Esophagus (tissue), 2 donors: ENCODE data around the gene APEH. TPM values are rescaled to one million over a fixed set of nuclear protein-coding genes. Genes with fewer than 3 reads are reported as not detected.
"Not testable (repeated sequence)": the region's sequence is repeated elsewhere in the genome, so short reads cannot be mapped to it uniquely, and the experiment has no call there.

Experiments
- H3K27ac ChIP-seq, 2 donors: one replicate each; pipeline ENCODE4 v1.5.1; 2013; ENCODE audit warnings: low read depth in 2 of 2, mild to moderate bottlenecking in 2 of 2, inconsistent platforms in 1 of 2, low read length in 1 of 2, moderate library complexity in 1 of 2
- H3K27me3 ChIP-seq, 2 donors: one replicate each; pipeline ENCODE4 v1.6.1; 2013; ENCODE audit warnings: low read length in 2 of 2, control low read depth in 1 of 2, mild to moderate bottlenecking in 1 of 2; ENCODE audit not compliant: insufficient read depth in 2 of 2, control insufficient read depth in 1 of 2
- H3K36me3 ChIP-seq, 2 donors: one replicate each; pipeline ENCODE4 v1.6.1; 2013; ENCODE audit warnings: low read length in 1 of 2; ENCODE audit not compliant: control insufficient read depth in 2 of 2, insufficient read depth in 2 of 2
- H3K4me1 ChIP-seq, 2 donors: one replicate each; pipeline ENCODE4 v1.6.1; 2013; ENCODE audit warnings: low read length in 1 of 2; ENCODE audit not compliant: control insufficient read depth in 2 of 2, insufficient read depth in 2 of 2
- H3K4me3 ChIP-seq, 2 donors: one replicate each; pipeline ENCODE4 v1.5.1; 2013; ENCODE audit warnings: low read length in 2 of 2, mild to moderate bottlenecking in 2 of 2, low read depth in 1 of 2, moderate library complexity in 1 of 2
- H3K9me3 ChIP-seq, 2 donors: one replicate each; pipeline ENCODE4 v1.6.1; 2013; ENCODE audit warnings: mild to moderate bottlenecking in 2 of 2, low read depth in 1 of 2, low read length in 1 of 2, moderate library complexity in 1 of 2; ENCODE audit not compliant: control insufficient read depth in 2 of 2, insufficient read depth in 1 of 2
- WGBS, 2 donors: extraction: QIAGEN DNeasy Blood & Tissue Kit; methylation state at CpG; one replicate each; pipeline ENCODE4 v1.1.7; 2013; 5-methylcytosine and 5-hydroxymethylcytosine counted together
- polyA plus RNA-seq, 2 donors: library from polyadenylated mRNA; stranded (reverse); fragments of 200-250 nt; gene quantifications; one replicate each; pipeline ENCODE4 v1.2.3, GENCODE V29; 2013
- donor health status: healthy with polysubstance abuse.
- donor health status: Bipolar disorder and iron deficiency.

The APEH gene
- polyA plus RNA-seq, 2 donors = 21.0 to 53.0 TPM

- WGBS, 2 donors = 2 to 5% methylated on average over 25 of the region's 29 CpGs
- Histone ChIP-seq H3K27ac (peak overlapping the region in 1 of 2 donors; percentile 15), H3K36me3 (peaks cover 12 to 29% of the 10 kb centered on the region in 2 donors), H3K4me3 (peak overlapping the region; percentile 31 to 49), H3K4me1 (peaks cover 0 to 11% of the 10 kb centered on the region in 2 donors)
- not testable (repeated sequence) for H3K9me3 ChIP-seq, H3K27me3 ChIP-seq
Observed at GRCh38 chr3:49686346-49686745, 12.2 kb downstream of the APEH start.

GRCh38 chr3:49686769-49687423 lies 12.7 kb downstream of the APEH start:
- H3K27me3 ChIP-seq, H3K9me3 ChIP-seq, H3K27ac ChIP-seq: not testable (repeated sequence)
- Histone ChIP-seq H3K36me3 (peaks cover 12 to 23% of the 10 kb centered on the region in 2 donors), H3K4me1 (peaks cover 0 to 11% of the 10 kb centered on the region in 2 donors), H3K4me3 (peak overlapping the region; percentile 31 to 49)
- 13 to 16% methylated on average over 41 to 44 of the region's 44 CpGs for WGBS, 2 donors

GRCh38 chr3:49687424-49687795 lies 13.3 kb downstream of the APEH start:
- peaks cover 0 to 11% of the 10 kb centered on the region in 2 donors for H3K4me1 ChIP-seq
- not testable (repeated sequence) for H3K4me3 ChIP-seq, H3K27me3 ChIP-seq, H3K27ac ChIP-seq, H3K9me3 ChIP-seq
- WGBS, 2 donors = 84 to 90% methylated on average over 10 to 12 of the region's 12 CpGs
- peaks cover 7 to 18% of the 10 kb centered on the region in 2 donors for H3K36me3 ChIP-seq

GRCh38 chr3:49688338-49689045 lies 14.3 kb downstream of the APEH start:
- H3K27ac ChIP-seq, H3K9me3 ChIP-seq, H3K27me3 ChIP-seq, H3K36me3 ChIP-seq: not testable (repeated sequence)
- H3K4me1 ChIP-seq = peaks cover 0 to 11% of the 10 kb centered on the region in 2 donors
- 48 to 59% methylated on average over 7 of the region's 7 CpGs for WGBS, 2 donors
- H3K4me3 ChIP-seq = peak overlapping the region; percentile 95 to 99

- peaks cover 0 to 11% of the 10 kb centered on the region in 2 donors for H3K4me1 ChIP-seq
- H3K27ac ChIP-seq = peak within 1 kb of the TSS; percentile 70 to 79
Observed at GRCh38 chr3:49689046-49689907, 15.1 kb downstream of the APEH start, which contains the start of the genes MST1 and RNF123. Gene MST1 (minus strand): TSS chr3:49689474. CDS start chr3:49688691, 783 bp downstream. Gene RNF123 (plus strand): TSS chr3:49689557. CDS start chr3:49691166, 1,609 bp downstream.

GRCh38 chr3:49689908-49690624 lies 15.9 kb downstream of the APEH start:
- not testable (repeated sequence) for H3K9me3 ChIP-seq, H3K27me3 ChIP-seq, H3K36me3 ChIP-seq
- H3K4me3 ChIP-seq = peak overlapping the region; percentile 95 to 99
- H3K4me1 ChIP-seq = peaks cover 0 to 11% of the 10 kb centered on the region in 2 donors
- peak overlapping the region in 1 of 2 donors; percentile 79 for H3K27ac ChIP-seq
- WGBS, 2 donors = 7% methylated on average over 16 of the region's 16 CpGs

More at GRCh38 chr3:49689046-49689907, 15.1 kb downstream of the APEH start, which contains the start of the genes MST1 and RNF123:
- Histone ChIP-seq H3K36me3 (peaks cover 0 to 3% of the 10 kb centered on the region in 2 donors), H3K4me3 (peak within 1 kb of the TSS; percentile 95 to 99), H3K9me3 (no peaks in the 10 kb centered on the region), H3K27me3 (no peaks in the 10 kb centered on the region)
- WGBS, 2 donors = 1 to 2% methylated on average over 63 to 66 of the region's 66 CpGs

- H3K4me3 ChIP-seq, H3K27ac ChIP-seq, H3K36me3 ChIP-seq, H3K27me3 ChIP-seq, H3K9me3 ChIP-seq: not testable (repeated sequence)
- 83 to 92% methylated on average over 3 of the region's 3 CpGs for WGBS, 2 donors
- peaks cover 0 to 11% of the 10 kb centered on the region in 2 donors for H3K4me1 ChIP-seq
Observed at GRCh38 chr3:49690856-49691255, 16.7 kb downstream of the APEH start.

GRCh38 chr3:49691481-49691880 lies 17.3 kb downstream of the APEH start:
- H3K27me3 ChIP-seq, H3K36me3 ChIP-seq, H3K9me3 ChIP-seq, H3K27ac ChIP-seq, H3K4me3 ChIP-seq: not testable (repeated sequence)
- H3K4me1 ChIP-seq = peaks cover 0 to 11% of the 10 kb centered on the region in 2 donors
- 65 to 90% methylated on average over 3 of the region's 3 CpGs for WGBS, 2 donors
